ENCODE results near the gene CEP85. TPM values are rescaled to one million over a fixed set of nuclear protein-coding genes. Genes with fewer than 3 reads are reported as not detected.
"Not testable (repeated sequence)": the region's sequence is repeated elsewhere in the genome, so short reads cannot be mapped to it uniquely, and the experiment has no call there.

The CEP85 gene
- total RNA-seq, 1 experiment from 2014 or later: 42.5 TPM

GRCh38 chr1:26224606-26225005, 9.4 kb upstream of the CEP85 start:
- H4K20me1 ChIP-seq (ENCODE audit: insufficient read depth): no peaks in the 10 kb centered on the region
- no TSS peak for BruUV-seq (replicated peaks)
- no peaks in the 10 kb centered on the region for H3K9me3 ChIP-seq (ENCODE audit: insufficient read depth, low read depth)
- intact Hi-C loops (cut with micrococcal nuclease; ENCODE audit: unreplicated experiment): no loop called here
- H3K79me2 ChIP-seq (ENCODE audit: low read depth): no peaks in the 10 kb centered on the region
- ChIA-PET CTCF (no interaction called here), POLR2A (ENCODE audit: unreplicated experiment) (no interaction called here)
- H3K27ac ChIP-seq: no peak overlapping the region
- no peak for DNase-seq
- no peaks in the 10 kb centered on the region for H3K27me3 ChIP-seq (ENCODE audit: insufficient read depth, low read depth)
- no peaks in the 10 kb centered on the region for H3F3A ChIP-seq (ENCODE audit: insufficient read depth, low read depth)
- no peaks in the 10 kb centered on the region for H3K4me1 ChIP-seq (replicated peaks; ENCODE audit: insufficient read depth)
- H3K36me3 ChIP-seq (ENCODE audit: low read depth): no peaks in the 10 kb centered on the region
- TF ChIP-seq CTCF (conservative IDR thresholded peaks at IDR 0.05) (no peak), EZH2 (IDR thresholded peaks at IDR 0.05; ENCODE audit: low read depth) (no peak)
- H2AFZ ChIP-seq: no peak overlapping the region
- no peak overlapping the region for H3K4me3 ChIP-seq
- H3K9me2 ChIP-seq (ENCODE audit: insufficient read depth): no peaks in the 10 kb centered on the region
- no peak overlapping the region for H3K4me2 ChIP-seq

- TF ChIP-seq CTCF (conservative IDR thresholded peaks at IDR 0.05): no peak
- TF ChIP-seq EZH2 (IDR thresholded peaks at IDR 0.05; ENCODE audit: low read depth): no peak
- ChIA-PET CTCF (no interaction called here), POLR2A (ENCODE audit: unreplicated experiment) (no interaction called here)
- Histone ChIP-seq H3K27me3 (ENCODE audit: insufficient read depth, low read depth) (no peaks in the 10 kb centered on the region), H2AFZ (no peak overlapping the region), H3K9me2 (ENCODE audit: insufficient read depth) (no peaks in the 10 kb centered on the region), H4K20me1 (ENCODE audit: insufficient read depth) (no peaks in the 10 kb centered on the region), H3K4me3 (no peak overlapping the region), H3K9me3 (ENCODE audit: insufficient read depth, low read depth) (no peaks in the 10 kb centered on the region), H3K4me1 (replicated peaks; ENCODE audit: insufficient read depth) (no peaks in the 10 kb centered on the region), H3K27ac (no peak overlapping the region), H3F3A (ENCODE audit: insufficient read depth, low read depth) (no peaks in the 10 kb centered on the region), H3K4me2 (no peak overlapping the region), H3K36me3 (ENCODE audit: low read depth) (no peaks in the 10 kb centered on the region), H3K79me2 (ENCODE audit: low read depth) (no peaks in the 10 kb centered on the region)
- intact Hi-C loops (cut with micrococcal nuclease; ENCODE audit: unreplicated experiment): no loop called here
- no peak for DNase-seq
- BruUV-seq (replicated peaks): no TSS peak
Measured at GRCh38 chr1:26225033-26225831, 8.8 kb upstream of the CEP85 start.

- H3K27me3 ChIP-seq (ENCODE audit: insufficient read depth, low read depth); H2AFZ ChIP-seq; DNase-seq; CTCF ChIA-PET; H3K36me3 ChIP-seq (ENCODE audit: low read depth); H3K4me1 ChIP-seq (replicated peaks; ENCODE audit: insufficient read depth); H4K20me1 ChIP-seq (ENCODE audit: insufficient read depth); H3K9me3 ChIP-seq (ENCODE audit: insufficient read depth, low read depth); H3F3A ChIP-seq (ENCODE audit: insufficient read depth, low read depth); BruUV-seq (replicated peaks); H3K4me3 ChIP-seq; intact Hi-C loops (cut with micrococcal nuclease; ENCODE audit: unreplicated experiment); H3K9me2 ChIP-seq (ENCODE audit: insufficient read depth); H3K27ac ChIP-seq; H3K4me2 ChIP-seq: not testable (repeated sequence)
- POLR2A ChIA-PET (ENCODE audit: unreplicated experiment): interaction anchor here (0.6 kb wide), 1 partner anchor 54 kb away, joined by 16 read pairs; no protein-coding TSS in a partner anchor
- peaks cover 14% of the 10 kb centered on the region for H3K79me2 ChIP-seq (ENCODE audit: low read depth)
Measured at GRCh38 chr1:26230682-26231081, 3.3 kb upstream of the CEP85 start.
